Adrenal gland (tissue), 12 donors: ENCODE measurements around the gene DPP6. TPM values are rescaled to one million over a fixed set of nuclear protein-coding genes. Genes with fewer than 3 reads are reported as not detected.

Experiments used
- DNase-seq, 7 donors: peaks; one replicate each; pipeline ENCODE4 v3.0.0-alpha.2; 2019 to 2020
- H3K27ac ChIP-seq, 5 donors: fragments of 200-600 bp; sonication (generic) in 4 of 5; 1 replicate in 3 of 5; 2 replicates in 2 of 5; pipeline versions ENCODE4 v1.5.1 to v1.8.0; 2016 to 2020; ENCODE audit warnings: mild to moderate bottlenecking in 1 of 5
- H3K27me3 ChIP-seq: fragments of 200-600 bp; 2 replicates; pipeline ENCODE4 v1.8.0; 2021
- H3K36me3 ChIP-seq, 2 donors: fragments of 200-600 bp; replicated peaks in 1 of 2; 1 replicate in 1 of 2; 2 replicates in 1 of 2; pipeline versions ENCODE4 v1.5.1 to v1.8.0; 2018 to 2022
- H3K4me1 ChIP-seq, 2 donors: fragments of 200-600 bp; replicated peaks in 1 of 2; 1 replicate in 1 of 2; 2 replicates in 1 of 2; pipeline versions ENCODE4 v1.5.1 to v1.8.0; 2018 to 2021
- H3K4me3 ChIP-seq, 4 donors: fragments of 200-600 bp; sonication (generic) in 3 of 4; one replicate each; pipeline ENCODE4 v1.5.1; 2016 to 2018
- H3K9me3 ChIP-seq, 3 donors: fragments of 200-600 bp; sonication (generic) in 1 of 3; replicated peaks in 1 of 3; 1 replicate in 2 of 3; 2 replicates in 1 of 3; pipeline versions ENCODE4 v1.5.1 to v1.8.0; 2016 to 2021
- POLR2A ChIP-seq, 2 donors: fragments of 450-650 bp; IDR thresholded peaks; one replicate each; pipeline ENCODE4 v1.6.1; 2017; ENCODE audit warnings: antibody characterized with exemption in 2 of 2, mild to moderate bottlenecking in 2 of 2, moderate library complexity in 1 of 2
- WGBS, 4 donors: extraction: QIAGEN DNeasy Blood & Tissue Kit in 2 of 4; methylation state at CpG; one replicate each; pipeline versions ENCODE4 v1.1.5 to v1.1.7; 2013 to 2017; 5-methylcytosine and 5-hydroxymethylcytosine counted together
- intact Hi-C, 2 donors: fragments of 100-400 bp; cut with DNase I; formaldehyde crosslinking; loops; one replicate each; pipeline versions ENCODE4 v1.14.1 to v1.15.0; 2022 to 2023
- polyA plus RNA-seq, 3 donors: library from polyadenylated mRNA; stranded (reverse); fragments of 200-250 nt in 2 of 3; fragments of 350-450 nt in 1 of 3; fragmentation: Illumina TruSeq in 1 of 3; extraction: RNeasy Lipid Tissue Mini Kit (QIAGEN cat#74804) in 1 of 3; gene quantifications; one replicate each; pipeline ENCODE4 v1.2.3, GENCODE V29; 2013 to 2014
- total RNA-seq, 9 donors: library from RNA; depleted of rRNA in 4 of 9; stranded (reverse); fragments of >200 nt in 4 of 9; fragments of 120-200 nt in 1 of 9; fragmentation: NEBNext Ultra II Directional in 1 of 9; extraction: Animal tissue kit (Norgen Biotek cat#: 25700) in 1 of 9; gene quantifications; one replicate each; pipeline versions ENCODE4 v1.1.0 to v1.2.4, GENCODE V29; 2013 to 2023
- TF ChIP-seq, protein P1 (sequence below), 6 experiments: fragments of 450-650 bp in 4 of 6; fragments of 200-600 bp in 2 of 6; sonication (generic) in 1 of 6; IDR thresholded peaks; 1 replicate in 5 of 6; 2 replicates in 1 of 6; pipeline versions ENCODE4 v1.5.1 to v1.8.0; 2016 to 2021; ENCODE audit warnings: antibody characterized with exemption in 6 of 6, mild to moderate bottlenecking in 2 of 6, moderate library complexity in 1 of 6
- donor health status: healthy with polysubstance abuse.
- donor health status: Bipolar disorder and iron deficiency.
- donor health status: DM: yes; HTN: yes; CAD: no.
- donor health status: DM: no; HTN: no; CAD: no.
- donor health status: DM: no; HTN: no; CAD: no.
- donor health status: DM: yes; HTN: yes; CAD: no.

DPP6 gene
- total and polyA plus RNA-seq, 12 donors, result 0.39 to 13.1 (median 5.1) TPM

DNA sequence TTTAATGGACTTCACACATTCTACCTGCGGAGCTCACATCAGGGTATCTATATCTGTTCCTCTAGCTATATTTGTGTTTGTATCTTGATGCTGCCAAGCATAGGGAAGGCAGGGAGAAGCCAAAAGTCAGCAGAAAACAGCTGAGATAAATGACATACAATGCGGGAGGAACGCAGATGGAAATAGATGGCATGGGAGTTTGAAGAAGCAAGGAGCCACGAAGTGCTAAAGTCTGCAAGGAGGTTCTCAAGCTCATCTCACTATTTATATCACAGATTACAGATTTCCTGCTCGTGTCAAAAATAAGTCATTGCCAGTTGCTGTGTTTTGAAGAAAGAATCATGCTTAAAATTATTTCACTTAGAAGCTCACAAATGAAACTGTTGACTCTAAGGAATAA lies 180.5 kb downstream of the DPP6 start:
- 69 to 75% (median 72%) methylated on average over 5 of the region's 5 CpGs for WGBS, 4 donors
- Histone ChIP-seq H3K27ac (no peak overlapping the region), H3K36me3 (no peaks in the 10 kb centered on the region), H3K4me3 (no peak overlapping the region), H3K4me1 (no peaks in the 10 kb centered on the region), H3K9me3 (no peaks in the 10 kb centered on the region), H3K27me3 (no peaks in the 10 kb centered on the region)
- no peak for TF ChIP-seq POLR2A (IDR thresholded peaks at IDR 0.05)
- TF ChIP-seq, protein P1, sequence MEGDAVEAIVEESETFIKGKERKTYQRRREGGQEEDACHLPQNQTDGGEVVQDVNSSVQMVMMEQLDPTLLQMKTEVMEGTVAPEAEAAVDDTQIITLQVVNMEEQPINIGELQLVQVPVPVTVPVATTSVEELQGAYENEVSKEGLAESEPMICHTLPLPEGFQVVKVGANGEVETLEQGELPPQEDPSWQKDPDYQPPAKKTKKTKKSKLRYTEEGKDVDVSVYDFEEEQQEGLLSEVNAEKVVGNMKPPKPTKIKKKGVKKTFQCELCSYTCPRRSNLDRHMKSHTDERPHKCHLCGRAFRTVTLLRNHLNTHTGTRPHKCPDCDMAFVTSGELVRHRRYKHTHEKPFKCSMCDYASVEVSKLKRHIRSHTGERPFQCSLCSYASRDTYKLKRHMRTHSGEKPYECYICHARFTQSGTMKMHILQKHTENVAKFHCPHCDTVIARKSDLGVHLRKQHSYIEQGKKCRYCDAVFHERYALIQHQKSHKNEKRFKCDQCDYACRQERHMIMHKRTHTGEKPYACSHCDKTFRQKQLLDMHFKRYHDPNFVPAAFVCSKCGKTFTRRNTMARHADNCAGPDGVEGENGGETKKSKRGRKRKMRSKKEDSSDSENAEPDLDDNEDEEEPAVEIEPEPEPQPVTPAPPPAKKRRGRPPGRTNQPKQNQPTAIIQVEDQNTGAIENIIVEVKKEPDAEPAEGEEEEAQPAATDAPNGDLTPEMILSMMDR (IDR thresholded peaks at IDR 0.05), result no peak
- intact Hi-C loops, result no loop called here
- no peak for DNase-seq

DNA sequence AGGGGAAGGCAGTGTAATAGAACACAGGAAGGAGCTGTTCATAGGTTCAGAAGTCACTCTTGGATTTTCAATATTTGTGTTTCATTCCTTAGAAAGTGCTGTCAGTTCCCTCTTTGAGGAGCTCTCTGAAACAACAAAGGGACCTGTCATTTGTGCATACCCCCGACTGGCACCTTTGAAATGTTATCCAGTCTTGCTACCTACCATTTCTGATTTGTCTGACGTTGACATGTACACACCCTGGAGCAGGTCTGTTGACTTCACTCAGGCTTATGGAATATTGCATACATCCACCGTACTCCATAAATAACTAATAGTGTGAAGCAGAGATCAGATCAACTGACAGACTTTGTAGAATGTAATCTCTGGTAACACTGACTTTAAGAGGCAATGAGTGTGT lies 189.8 kb downstream of the DPP6 start:
- H3K27me3 ChIP-seq, result no peaks in the 10 kb centered on the region
- no peak for DNase-seq
- no peak overlapping the region for H3K4me3 ChIP-seq
- H3K4me1 ChIP-seq, result no peaks in the 10 kb centered on the region
- WGBS, 4 donors, result 67 to 85% (median 78%) methylated on average over 3 of the region's 3 CpGs
- peaks cover 0 to 7% (median 0%) of the 10 kb centered on the region in 3 donors for H3K9me3 ChIP-seq
- intact Hi-C loops, result no loop called here
- H3K27ac ChIP-seq, result no peak overlapping the region
- no peaks in the 10 kb centered on the region for H3K36me3 ChIP-seq
- TF ChIP-seq, protein P1 (IDR thresholded peaks at IDR 0.05), result no peak
- TF ChIP-seq POLR2A (IDR thresholded peaks at IDR 0.05), result no peak

DNA sequence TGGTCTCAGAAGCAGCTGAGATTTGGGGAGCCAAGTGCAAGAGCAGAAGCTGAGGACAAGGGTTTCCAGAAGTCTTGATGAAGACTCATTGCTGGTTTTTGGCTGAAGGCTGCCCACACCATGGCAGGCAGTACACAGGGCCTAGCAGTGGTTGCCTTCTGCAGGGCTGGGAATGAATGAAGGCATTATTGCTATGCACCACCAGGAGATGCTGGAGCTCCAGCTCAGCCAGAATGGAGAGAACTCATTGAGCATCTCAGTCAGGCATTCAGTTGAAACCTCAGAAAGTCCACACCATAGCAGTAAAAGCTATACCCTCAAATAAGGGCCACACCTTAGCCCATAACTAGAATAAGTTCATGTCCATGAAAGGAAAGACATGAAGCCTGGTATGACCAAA lies 190.5 kb downstream of the DPP6 start:
- Histone ChIP-seq H3K4me3 (no peak overlapping the region), H3K27ac (no peak overlapping the region), H3K36me3 (no peaks in the 10 kb centered on the region), H3K4me1 (no peaks in the 10 kb centered on the region), H3K9me3 (peaks cover 0 to 7% (median 0%) of the 10 kb centered on the region in 3 donors), H3K27me3 (no peaks in the 10 kb centered on the region)
- intact Hi-C loops, result no loop called here
- no peak for DNase-seq
- TF ChIP-seq, protein P1 (IDR thresholded peaks at IDR 0.05), result no peak
- no peak for TF ChIP-seq POLR2A (IDR thresholded peaks at IDR 0.05)

DNA sequence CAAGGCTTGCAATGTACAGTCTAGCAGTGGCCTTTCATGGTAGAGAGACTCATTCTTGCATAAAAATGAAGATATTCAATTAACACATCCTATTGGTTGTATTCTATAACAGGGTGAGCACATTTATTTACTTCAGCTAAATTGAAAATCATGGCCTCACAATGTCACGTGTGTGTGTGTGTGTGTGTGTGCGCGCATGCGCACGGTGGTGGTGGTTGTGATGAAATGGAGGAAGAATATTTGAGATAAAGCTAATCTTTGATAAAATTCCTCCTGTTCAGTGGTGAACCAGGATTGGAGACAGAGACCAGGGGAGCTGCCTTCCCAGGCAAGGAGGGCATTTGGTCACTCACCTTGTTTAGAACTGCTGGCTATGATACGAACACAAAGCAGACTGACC lies 199.8 kb downstream of the DPP6 start:
- intact Hi-C loops, result no loop called here
- H3K27me3 ChIP-seq, result no peaks in the 10 kb centered on the region
- no peak overlapping the region for H3K27ac ChIP-seq
- WGBS, 4 donors, result 75 to 87% (median 85%) methylated on average over 6 of the region's 6 CpGs
- no peak for TF ChIP-seq POLR2A (IDR thresholded peaks at IDR 0.05)
- TF ChIP-seq, protein P1 (IDR thresholded peaks at IDR 0.05), result no peak
- no peak overlapping the region for H3K4me3 ChIP-seq
- no peaks in the 10 kb centered on the region for H3K9me3 ChIP-seq
- H3K4me1 ChIP-seq, result no peaks in the 10 kb centered on the region
- DNase-seq, result no peak
- H3K36me3 ChIP-seq, result no peaks in the 10 kb centered on the region
